Endothelial cell of umbilical vein (primary cell): ENCODE measurements around the gene ARF6. TPM values are rescaled to one million over a fixed set of nuclear protein-coding genes. Genes with fewer than 3 reads are reported as not detected.

Experiments
- BruUV-seq: library from RNA; stranded (reverse); fragments of 400-500 nt; replicated peaks from 2 replicates; lab custom pipeline; 2021; lab: Mats Ljungman, UMichigan
- CTCF ChIA-PET: fragments of 300-600, 350-600 bp; sonication (Branson Sonifier 250); formaldehyde crosslinking; loops from one replicate; lab custom pipeline; 2021; ENCODE audit warnings: antibody characterized with exemption, inconsistent platforms; lab: Charles Lee
- POLR2A ChIA-PET: fragments of 300-600, 350-600 bp; sonication (Branson Sonifier 250); formaldehyde crosslinking; loops from one replicate; lab custom pipeline; 2021; ENCODE audit warnings: antibody characterized with exemption, inconsistent platforms; lab: Charles Lee
- DNase-seq: peaks from one replicate; pipeline ENCODE4 v3.0.0-alpha.2; 2011; ENCODE audit warnings: low read depth, low spot score
- FAIRE-seq: peaks from 2 replicates; lab custom pipeline; 2011; peaks lifted over from hg19 to GRCh38; lab: Jason Lieb, UNC
- H2AFZ ChIP-seq: 2 replicates; pipeline ENCODE4 v1.6.0; 2012; ENCODE audit warnings: low read depth, low read length, control low read depth, inconsistent platforms
- H3K27ac ChIP-seq: 2 replicates; pipeline ENCODE4 v1.5.1; 2011; ENCODE audit warnings: low read depth, mild to moderate bottlenecking, control low read depth, low read length, moderate library complexity; ENCODE audit not compliant: insufficient read depth
- H3K27me3 ChIP-seq, 2 experiments: 2 replicates each; pipeline versions ENCODE4 v1.6.0 to v1.6.1; 2011; ENCODE audit warnings: low read length in 2 of 2, mixed read lengths in 1 of 2; ENCODE audit not compliant: control insufficient read depth in 2 of 2, insufficient read depth in 2 of 2
- H3K36me3 ChIP-seq, 2 experiments: 2 replicates in 1 of 2; 3 replicates in 1 of 2; pipeline ENCODE4 v1.5.1; 2011; ENCODE audit warnings: low read length in 2 of 2, mild to moderate bottlenecking in 1 of 2, moderate library complexity in 1 of 2; ENCODE audit not compliant: control insufficient read depth in 2 of 2, insufficient read depth in 2 of 2; ENCODE audit errors: extremely low read depth in 1 of 2
- H3K4me1 ChIP-seq: 3 replicates; pipeline ENCODE4 v1.5.1; 2011; ENCODE audit warnings: mild to moderate bottlenecking, low read length; ENCODE audit not compliant: control insufficient read depth, insufficient read depth; ENCODE audit errors: extremely low read depth
- H3K4me2 ChIP-seq: 2 replicates; pipeline ENCODE4 v1.6.1; 2011; ENCODE audit warnings: low read length, control low read depth, mixed read lengths; ENCODE audit not compliant: insufficient read depth
- H3K4me3 ChIP-seq, 3 experiments: fragments of 200-600 bp in 1 of 3; sonication (generic), shearing (Covaris generic) in 1 of 3; replicated peaks in 1 of 3; 2 replicates each; pipeline ENCODE4 v1.5.1; 2011 to 2016; ENCODE audit warnings: control low read depth in 3 of 3, low read length in 3 of 3, mild to moderate bottlenecking in 2 of 3, inconsistent platforms in 1 of 3, low read depth in 1 of 3, moderate library complexity in 1 of 3; ENCODE audit not compliant: insufficient read depth in 1 of 3
- H3K79me2 ChIP-seq: 2 replicates; pipeline ENCODE4 v1.6.0; 2012; ENCODE audit warnings: low read length, inconsistent platforms; ENCODE audit not compliant: control insufficient read depth, insufficient read depth
- H3K9ac ChIP-seq: replicated peaks from 2 replicates; pipeline ENCODE3; 2011; ENCODE audit warnings: low read length, control low read depth; ENCODE audit not compliant: insufficient read depth; ENCODE audit errors: extremely low read depth
- H3K9me1 ChIP-seq: replicated peaks from 3 replicates; pipeline ENCODE4 v1.6.0; 2011; ENCODE audit warnings: mild to moderate bottlenecking, low read length; ENCODE audit not compliant: control insufficient read depth, insufficient read depth; ENCODE audit errors: extremely low read depth
- H3K9me3 ChIP-seq: replicated peaks from 2 replicates; pipeline ENCODE4 v1.5.1; 2012; ENCODE audit warnings: low read length, inconsistent platforms; ENCODE audit not compliant: control insufficient read depth, insufficient read depth
- H4K20me1 ChIP-seq: replicated peaks from 2 replicates; pipeline ENCODE3; 2011; ENCODE audit warnings: mild to moderate bottlenecking, low read length; ENCODE audit not compliant: control insufficient read depth, insufficient read depth; ENCODE audit errors: extremely low read depth
- CTCF ChIP-seq, 2 donors: IDR thresholded peaks; 1 replicate in 1 of 2; 2 replicates in 1 of 2; pipeline ENCODE4 v1.5.1; 2011; ENCODE audit warnings: low read length in 2 of 2, mild to moderate bottlenecking in 2 of 2, moderate library complexity in 2 of 2, control low read depth in 1 of 2, inconsistent platforms in 1 of 2, low read depth in 1 of 2; ENCODE audit not compliant: insufficient read depth in 1 of 2; ENCODE audit errors: extremely low read depth in 1 of 2
- EZH2 ChIP-seq: IDR thresholded peaks from 2 replicates; pipeline ENCODE4 v1.6.1; 2012; ENCODE audit warnings: borderline replicate concordance, low read depth, mild to moderate bottlenecking, moderate library complexity, low read length, inconsistent platforms; ENCODE audit not compliant: severe bottlenecking
- FOS ChIP-seq: IDR thresholded peaks from 2 replicates; pipeline ENCODE4 v1.6.1; 2011; ENCODE audit warnings: mild to moderate bottlenecking, low read length, moderate library complexity, borderline replicate concordance; ENCODE audit not compliant: insufficient read depth
- JUN ChIP-seq: IDR thresholded peaks from 2 replicates; pipeline ENCODE4 v1.6.1; 2011; ENCODE audit warnings: borderline replicate concordance, low read depth; ENCODE audit not compliant: insufficient read length, insufficient read depth
- MAX ChIP-seq: IDR thresholded peaks from 2 replicates; pipeline ENCODE4 v1.6.1; 2011; ENCODE audit not compliant: insufficient read depth, insufficient read length
- MYC ChIP-seq: IDR thresholded peaks from one replicate; pipeline ENCODE4 v1.6.1; 2011; ENCODE audit warnings: mild to moderate bottlenecking, low read depth, low read length
- POLR2A ChIP-seq: IDR thresholded peaks from 2 replicates; pipeline ENCODE4 v1.6.1; 2012; ENCODE audit warnings: low read depth, mild to moderate bottlenecking, control low read depth, low read length
- dilution Hi-C: fragments of 300-500 bp; cut with MboI; formaldehyde crosslinking; loops from one replicate; pipeline ENCODE4 v1.15.0; 2019; ENCODE audit warnings: low sequenced_read_pairs; ENCODE audit not compliant: extremely low pct_ligation_motif_present
- intact Hi-C: fragments of 100-400 bp; cut with micrococcal nuclease; formaldehyde crosslinking; loops from one replicate; pipeline ENCODE4 v1.10.0; 2022
- polyA plus RNA-seq, 4 experiments: library from polyadenylated mRNA; depleted of rRNA in 3 of 4; stranded (reverse) in 3 of 4; unstranded in 1 of 4; fragments of >200 nt; gene quantifications; 2 replicates each; pipeline versions ENCODE4 v1.2.1 to v1.2.3, GENCODE V29; 2011 to 2012; ENCODE audit warnings: missing spikeins in 1 of 4
- total RNA-seq: library from RNA; stranded (reverse); gene quantifications from 2 replicates; pipeline ENCODE4 v1.2.3, GENCODE V29; 2021

Gene ARF6
- total and polyA plus RNA-seq, 2 donors (not counting 3 experiments of a cell fraction or from before 2014, with no cell fraction given), result 21.7 to 73.6 TPM

GRCh38 chr14:49888293-49888692 is 4.6 kb upstream of the ARF6 start:
- dilution Hi-C loops, result no loop called here

More at GRCh38 chr14:49888293-49888692, 4.6 kb upstream of the ARF6 start:
- Histone ChIP-seq H3K9me1 (no peaks in the 10 kb centered on the region), H3K4me3 (no peak overlapping the region), H3K9me3 (no peaks in the 10 kb centered on the region), H3K4me2 (no peak overlapping the region), H2AFZ (no peak overlapping the region), H3K27ac (no peak overlapping the region), H3K9ac (no peak overlapping the region), H4K20me1 (no peaks in the 10 kb centered on the region), H3K36me3 (no peaks in the 10 kb centered on the region), H3K4me1 (peaks cover 4% of the 10 kb centered on the region), H3K27me3 (no peaks in the 10 kb centered on the region), H3K79me2 (peaks cover 4% of the 10 kb centered on the region)
- DNase-seq (no peak), FAIRE-seq (no peak)
- no peak for TF ChIP-seq MAX
- TF ChIP-seq MYC, result no peak
- no peak for TF ChIP-seq EZH2
- TF ChIP-seq CTCF (IDR thresholded peaks at IDR 0.05; ENCODE audit: extremely low read depth in 1 of 2, insufficient read depth in 1 of 2, low read depth in 1 of 2, low read length in 2 of 2), result no peak
- TF ChIP-seq FOS, result no peak
- no peak for TF ChIP-seq JUN
- no peak for TF ChIP-seq POLR2A
- BruUV-seq, result no TSS peak
- intact Hi-C loops, result no loop called here
- CTCF ChIA-PET, result interaction anchor here (0.7 kb wide), 1 partner anchor 26 kb away, joined by 3 read pairs; no protein-coding TSS in a partner anchor
- POLR2A ChIA-PET, result no interaction called here
